ELR (cell line): ENCODE data around the gene FRZB.

Experiments used
- DNase-seq: peaks from one replicate; pipeline ENCODE4 v3.0.0-alpha.2; 2015; ENCODE audit warnings: low read depth

Gene FRZB

DNA sequence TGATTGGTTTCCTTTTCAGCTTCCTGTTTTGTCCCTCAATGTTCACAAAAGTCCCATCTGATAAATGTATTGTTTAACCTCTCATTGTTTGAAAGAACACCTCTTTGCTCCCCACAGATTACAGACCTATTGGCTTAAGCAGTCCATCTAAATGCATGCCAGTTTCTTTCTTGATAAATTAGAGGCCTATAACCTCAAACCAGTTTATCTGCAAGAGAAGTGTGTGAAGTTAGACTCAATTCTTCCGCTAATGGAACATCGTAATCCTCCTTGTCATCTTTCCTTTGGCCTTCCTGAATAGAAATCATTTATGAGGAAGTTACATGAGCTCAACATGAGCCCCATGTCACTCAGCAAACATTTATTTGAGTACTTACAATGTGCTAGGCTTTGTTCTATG lies 74.0 kb downstream of the FRZB start:
- no peak for DNase-seq

- peak; percentile 67 for DNase-seq
Observed at GRCh38 chr2:182784777-182785176, 81.7 kb downstream of the FRZB start.

GRCh38 chr2:182784058-182784706 lies 82.3 kb downstream of the FRZB start:
- no peak for DNase-seq
